HUES64 (cell line): ENCODE data around the gene SRGN.

ENCODE experiments used
- H3K27ac ChIP-seq: 2 replicates; pipeline ENCODE4 v1.7.0; 2013; ENCODE audit warnings: low read depth, low read length, inconsistent platforms
- H3K27me3 ChIP-seq: 2 replicates; pipeline ENCODE4 v1.6.1; 2013; ENCODE audit warnings: mild to moderate bottlenecking, low read length; ENCODE audit not compliant: insufficient read depth
- H3K36me3 ChIP-seq: 2 replicates; pipeline ENCODE4 v1.6.1; 2013; ENCODE audit warnings: mild to moderate bottlenecking, low read length; ENCODE audit not compliant: insufficient read depth
- H3K4me1 ChIP-seq: 2 replicates; pipeline ENCODE4 v1.6.1; 2013; ENCODE audit warnings: mild to moderate bottlenecking, low read length, moderate library complexity; ENCODE audit not compliant: insufficient read depth
- H3K4me3 ChIP-seq: 2 replicates; pipeline ENCODE4 v1.5.1; 2013; ENCODE audit warnings: mild to moderate bottlenecking, low read length, moderate library complexity
- H3K9ac ChIP-seq: 2 replicates; pipeline ENCODE4 v1.6.1; 2013; ENCODE audit warnings: mild to moderate bottlenecking, low read depth, low read length
- H3K9me3 ChIP-seq: 2 replicates; pipeline ENCODE4 v1.6.1; 2013; ENCODE audit warnings: low read depth, low read length; ENCODE audit not compliant: insufficient read depth
- WGBS: fragments of 150-250, 120-280 bp; methylation state at CpG from one replicate; pipeline ENCODE4 v1.1.7; 2013; ENCODE audit warnings: missing lambda C conversion rate; 5-methylcytosine and 5-hydroxymethylcytosine counted together

The SRGN gene

DNA sequence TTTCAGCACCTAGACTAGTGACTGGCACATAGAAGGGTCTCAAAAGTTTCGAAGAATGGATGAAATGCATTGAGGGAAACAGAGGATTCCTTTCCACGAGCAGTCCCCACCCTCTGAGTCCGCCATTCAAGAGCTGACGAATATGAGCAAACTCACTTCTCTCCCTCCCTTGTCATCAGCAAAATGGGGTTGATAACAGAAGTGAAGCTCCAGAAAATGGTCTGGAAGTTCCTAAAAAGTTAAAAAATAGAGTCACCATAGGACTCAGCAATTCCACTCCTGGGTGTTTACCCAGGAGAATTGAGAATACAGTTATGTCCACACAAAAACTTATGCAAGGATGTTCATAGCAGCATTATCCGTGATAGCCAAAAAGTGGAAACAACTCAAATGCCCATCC is 25.0 kb upstream of the SRGN start:
- Histone ChIP-seq H3K27ac (no peak overlapping the region), H3K9ac (no peak overlapping the region), H3K27me3 (no peaks in the 10 kb centered on the region), H3K9me3 (no peaks in the 10 kb centered on the region), H3K36me3 (no peaks in the 10 kb centered on the region), H3K4me3 (no peak overlapping the region), H3K4me1 (no peaks in the 10 kb centered on the region)
- 96% methylated on average over 2 of the region's 5 CpGs for WGBS

DNA sequence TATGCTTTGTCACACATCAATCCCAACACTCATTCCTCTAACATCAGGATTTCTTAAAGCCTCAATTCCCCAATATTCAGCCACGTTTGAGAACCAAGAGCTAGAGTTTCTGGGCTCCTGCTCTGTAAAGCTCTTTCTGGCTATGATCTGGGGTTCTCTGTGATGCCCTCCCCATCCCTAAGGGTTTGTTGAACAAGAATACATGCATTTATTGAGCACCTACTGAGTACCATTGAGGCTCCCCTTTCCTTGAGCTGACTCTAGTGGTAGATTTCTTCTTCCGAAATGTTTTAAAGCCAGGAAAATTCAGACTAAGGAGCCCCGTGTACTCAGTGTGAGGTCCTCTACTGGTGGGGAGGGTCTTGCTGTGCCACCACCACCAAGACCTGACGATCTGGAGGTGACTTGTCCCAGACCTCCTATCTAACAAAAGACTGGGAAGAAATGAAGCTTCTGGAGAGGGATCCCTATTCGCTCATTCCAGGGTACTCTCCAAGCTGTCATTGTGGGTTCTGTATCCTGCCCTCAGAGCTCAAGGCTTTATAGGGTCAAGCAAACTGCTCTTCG is 23.1 kb upstream of the SRGN start:
- H3K4me1 ChIP-seq: 0 out of 2 replicates have a peak, but pooled peaks cover 4% of the 10 kb centered on the region
- no peaks in the 10 kb centered on the region for H3K27me3 ChIP-seq
- 75% methylated on average over 6 of the region's 6 CpGs for WGBS
- H3K27ac ChIP-seq: no peak overlapping the region
- no peaks in the 10 kb centered on the region for H3K36me3 ChIP-seq
- no peak overlapping the region for H3K9ac ChIP-seq
- no peaks in the 10 kb centered on the region for H3K9me3 ChIP-seq
- no peak overlapping the region for H3K4me3 ChIP-seq

DNA sequence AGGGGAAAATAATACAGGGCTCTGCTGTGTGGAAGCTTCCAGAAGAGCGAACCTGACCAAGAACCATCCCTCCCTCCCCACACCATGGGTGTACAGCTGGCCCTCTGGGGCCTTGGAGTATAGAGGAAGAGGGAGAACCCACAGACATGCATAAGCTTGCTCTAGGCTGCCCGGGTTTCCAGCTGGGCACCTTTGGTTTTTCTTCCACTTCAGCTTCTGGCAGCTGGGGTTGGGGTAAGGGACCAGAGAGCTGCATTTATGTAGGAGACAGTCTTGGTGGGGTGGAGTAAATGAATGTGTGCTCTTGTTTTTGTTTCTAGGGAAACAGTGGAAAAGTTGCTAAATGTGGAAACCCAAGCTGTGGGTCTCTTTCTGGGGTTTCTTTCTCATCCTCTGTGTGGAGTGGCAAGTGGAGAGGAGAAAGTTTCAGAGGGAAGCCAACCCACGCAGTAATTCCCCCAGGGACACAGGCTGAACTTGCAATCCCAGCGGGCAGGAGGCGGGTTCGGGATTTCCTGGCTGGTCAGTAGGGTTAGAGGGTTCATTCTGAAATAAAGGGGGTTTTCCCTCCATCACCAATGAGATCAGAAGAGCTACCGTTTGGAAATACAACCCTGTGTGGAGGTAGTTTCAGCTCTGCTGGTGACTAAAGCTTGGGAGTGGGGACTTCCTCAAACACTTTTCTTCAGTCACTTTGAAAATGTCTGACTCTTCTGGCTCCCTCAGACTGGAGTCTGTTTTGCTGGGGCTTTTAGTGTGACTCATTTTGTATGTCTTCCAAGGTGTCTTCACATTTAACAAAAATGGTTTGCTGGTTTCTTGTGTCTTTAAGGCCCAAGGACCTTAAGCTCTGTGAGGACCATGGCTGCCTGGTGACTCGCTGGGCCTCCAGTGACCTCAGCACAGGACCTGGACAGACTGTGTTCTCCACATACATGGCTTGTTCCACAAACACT is 22.2 kb upstream of the SRGN start:
- no peaks in the 10 kb centered on the region for H3K9me3 ChIP-seq
- WGBS: 77% methylated on average over 6 of the region's 8 CpGs
- H3K4me3 ChIP-seq: no peak overlapping the region
- no peak overlapping the region for H3K27ac ChIP-seq
- no peaks in the 10 kb centered on the region for H3K27me3 ChIP-seq
- no peaks in the 10 kb centered on the region for H3K36me3 ChIP-seq
- H3K9ac ChIP-seq: no peak overlapping the region
- 0 out of 2 replicates have a peak, but pooled peaks cover 4% of the 10 kb centered on the region for H3K4me1 ChIP-seq

DNA sequence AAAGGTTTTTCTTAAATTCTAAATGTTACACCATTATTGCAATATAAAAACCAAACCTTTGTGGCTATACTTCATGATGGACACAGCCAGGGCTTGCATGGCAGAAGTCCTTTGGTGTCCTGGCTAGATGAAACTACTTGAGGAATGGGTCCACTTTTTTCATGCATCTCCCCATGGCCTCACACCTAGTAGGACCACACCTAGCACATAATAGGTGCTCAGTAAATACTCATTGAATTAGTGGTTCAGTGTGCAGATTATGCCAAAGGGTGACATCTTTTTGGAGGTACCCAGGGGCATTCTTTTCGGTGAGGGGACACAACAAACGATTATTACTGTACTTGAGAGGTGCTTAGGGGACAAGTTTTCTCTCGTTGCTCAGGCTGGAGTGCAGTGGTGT is 20.7 kb upstream of the SRGN start:
- 97% methylated on average over 3 of the region's 3 CpGs for WGBS
- no peak overlapping the region for H3K4me3 ChIP-seq
- no peaks in the 10 kb centered on the region for H3K27me3 ChIP-seq
- 0 out of 2 replicates have a peak, but pooled peaks cover 4% of the 10 kb centered on the region for H3K4me1 ChIP-seq
- no peaks in the 10 kb centered on the region for H3K9me3 ChIP-seq
- H3K27ac ChIP-seq: no peak overlapping the region
- H3K9ac ChIP-seq: no peak overlapping the region
- no peaks in the 10 kb centered on the region for H3K36me3 ChIP-seq

DNA sequence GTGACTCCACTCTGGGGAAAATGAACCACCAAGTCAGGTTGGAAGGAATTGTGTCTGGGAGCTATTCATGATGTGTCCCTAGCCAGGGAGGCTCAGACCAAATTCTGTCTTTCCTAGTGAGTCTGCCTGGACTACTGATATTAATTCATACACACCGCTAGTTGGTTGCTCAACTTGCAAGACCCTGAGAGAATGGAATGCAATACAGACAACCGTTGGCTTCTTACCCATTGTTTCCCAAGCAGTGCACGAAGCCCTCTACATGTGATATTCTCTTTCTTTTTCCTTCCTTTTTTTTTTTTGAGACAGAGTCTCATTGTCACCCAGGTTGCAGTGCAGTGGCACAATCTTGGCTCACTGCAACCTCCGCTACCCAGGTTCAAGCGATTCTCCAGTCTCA is 19.4 kb upstream of the SRGN start:
- Histone ChIP-seq H3K4me3 (no peak overlapping the region), H3K27ac (no peak overlapping the region), H3K9ac (no peak overlapping the region), H3K4me1 (0 out of 2 replicates have a peak, but pooled peaks cover 4% of the 10 kb centered on the region), H3K9me3 (no peaks in the 10 kb centered on the region), H3K36me3 (no peaks in the 10 kb centered on the region), H3K27me3 (no peaks in the 10 kb centered on the region)
- WGBS: 96% methylated on average over 5 of the region's 5 CpGs

DNA sequence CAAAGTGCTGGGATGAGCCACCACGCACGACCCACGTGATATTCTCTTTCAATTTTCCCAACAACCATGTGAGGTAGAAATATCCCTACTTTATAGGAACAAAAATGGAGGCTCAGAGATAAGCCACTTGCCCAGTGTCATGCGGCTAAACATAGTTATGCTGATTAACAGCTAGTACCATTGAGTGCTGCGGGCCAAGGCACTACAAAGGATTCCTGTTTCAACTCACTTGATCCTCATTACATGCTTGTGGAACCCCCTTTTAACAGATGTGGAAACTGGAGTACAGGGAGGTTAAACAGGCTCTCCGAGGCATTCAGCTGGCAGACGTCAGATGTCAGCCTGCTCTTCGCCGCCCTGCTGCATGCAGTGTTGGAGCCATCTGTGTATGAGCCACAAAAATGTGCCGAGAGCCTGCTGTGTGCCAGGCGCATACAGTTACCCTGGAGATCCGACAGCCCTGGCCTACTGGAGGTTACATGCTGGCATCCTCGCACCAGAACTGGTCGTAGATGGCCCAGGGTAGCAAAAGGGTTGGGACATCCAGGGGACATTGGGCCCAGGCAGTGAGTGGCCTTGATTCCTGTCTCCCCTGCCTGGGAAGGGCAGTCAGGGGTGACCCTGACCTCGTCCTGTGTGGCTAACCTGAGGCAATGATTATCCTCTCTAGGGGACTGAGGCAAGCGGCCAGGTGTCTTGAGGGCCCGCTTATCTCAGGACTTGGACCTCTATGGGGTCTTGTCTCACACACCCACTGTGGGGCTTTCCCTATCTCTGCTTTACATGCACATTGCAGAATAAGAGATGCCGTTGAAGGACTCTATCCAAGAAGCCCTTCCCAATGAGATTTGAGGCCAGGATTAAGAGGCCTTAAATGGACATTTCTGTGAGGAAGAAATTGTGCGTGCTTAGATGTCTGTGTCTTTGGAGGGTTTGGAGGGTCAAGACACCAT is 18.5 kb upstream of the SRGN start:
- Histone ChIP-seq H3K27me3 (no peaks in the 10 kb centered on the region), H3K9me3 (no peaks in the 10 kb centered on the region), H3K9ac (no peak overlapping the region), H3K36me3 (no peaks in the 10 kb centered on the region), H3K27ac (no peak overlapping the region), H3K4me3 (no peak overlapping the region), H3K4me1 (0 out of 2 replicates have a peak, but pooled peaks cover 4% of the 10 kb centered on the region)
- WGBS: 84% methylated on average over 19 of the region's 19 CpGs

DNA sequence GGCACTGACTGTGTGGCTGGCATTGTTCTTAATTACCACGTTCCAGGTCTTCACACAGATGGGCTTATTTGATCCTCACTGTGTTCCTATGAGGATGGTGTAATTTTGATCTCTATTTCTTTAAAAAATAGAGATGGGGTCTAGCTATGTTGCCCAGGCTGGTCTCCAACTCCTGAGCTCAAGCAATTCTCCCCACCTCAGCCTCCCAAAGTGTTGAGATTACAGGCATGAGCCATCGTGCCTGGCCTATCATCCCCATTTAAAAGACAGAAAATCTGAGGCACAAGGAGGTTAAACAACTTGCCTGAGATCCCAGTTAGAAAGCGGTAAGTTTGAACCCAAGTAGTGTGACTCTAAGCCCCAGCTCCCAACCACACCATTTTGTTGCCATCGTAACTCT is 17.0 kb upstream of the SRGN start:
- H3K4me1 ChIP-seq: 0 out of 2 replicates have a peak, but pooled peaks cover 4% of the 10 kb centered on the region
- WGBS: 94% methylated on average over 3 of the region's 4 CpGs
- no peaks in the 10 kb centered on the region for H3K9me3 ChIP-seq
- no peak overlapping the region for H3K27ac ChIP-seq
- H3K36me3 ChIP-seq: no peaks in the 10 kb centered on the region
- no peak overlapping the region for H3K9ac ChIP-seq
- H3K4me3 ChIP-seq: no peak overlapping the region
- H3K27me3 ChIP-seq: no peaks in the 10 kb centered on the region

DNA sequence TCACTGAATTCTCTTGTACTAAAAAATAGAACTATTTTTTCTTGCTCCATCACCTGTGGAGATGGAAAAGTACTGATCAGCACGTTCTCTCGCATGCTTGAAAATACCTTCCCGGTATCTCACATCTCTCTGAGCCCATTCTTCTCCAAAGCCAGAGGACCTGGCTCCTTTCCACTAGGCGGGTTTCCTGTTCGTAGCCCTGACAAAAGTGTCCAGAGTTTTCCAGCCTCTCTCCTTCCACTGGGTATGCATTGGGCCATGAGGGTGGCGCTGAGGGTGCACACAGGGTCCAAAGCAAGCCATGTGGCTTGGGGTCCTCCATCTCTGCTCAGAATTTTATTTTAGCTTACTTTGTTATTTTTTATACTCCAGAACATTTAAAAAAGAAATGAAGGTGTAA is 16.3 kb upstream of the SRGN start:
- 0 out of 2 replicates have a peak, but pooled peaks cover 4% of the 10 kb centered on the region for H3K4me1 ChIP-seq
- no peak overlapping the region for H3K27ac ChIP-seq
- H3K27me3 ChIP-seq: no peaks in the 10 kb centered on the region
- no peak overlapping the region for H3K4me3 ChIP-seq
- no peaks in the 10 kb centered on the region for H3K9me3 ChIP-seq
- no peak overlapping the region for H3K9ac ChIP-seq
- WGBS: 91% methylated on average over 6 of the region's 6 CpGs
- no peaks in the 10 kb centered on the region for H3K36me3 ChIP-seq

DNA sequence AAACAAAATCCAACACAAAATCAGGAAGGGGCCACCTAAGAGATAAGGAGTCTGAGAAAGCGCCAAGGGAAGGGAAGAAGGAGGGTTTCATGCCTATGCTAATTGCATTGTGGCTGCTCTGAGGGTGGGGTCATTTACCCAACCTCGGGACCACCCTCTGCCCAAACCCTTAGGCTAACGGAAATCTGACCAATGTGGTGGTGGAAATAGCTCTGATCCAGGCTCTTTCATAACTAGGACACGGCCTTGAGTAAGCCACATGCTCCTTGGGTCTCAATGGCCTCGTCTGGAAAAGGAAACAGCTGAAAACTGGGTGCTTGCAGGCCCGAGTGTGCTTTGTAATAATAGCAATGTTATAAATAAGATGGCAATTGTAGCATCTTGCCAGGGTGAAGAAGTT is 14.9 kb upstream of the SRGN start:
- WGBS: 68% methylated on average over 6 of the region's 6 CpGs
- no peaks in the 10 kb centered on the region for H3K27me3 ChIP-seq
- H3K4me1 ChIP-seq: 0 out of 2 replicates have a peak, but pooled peaks cover 4% of the 10 kb centered on the region
- no peak overlapping the region for H3K4me3 ChIP-seq
- no peak overlapping the region for H3K27ac ChIP-seq
- H3K9ac ChIP-seq: no peak overlapping the region
- no peaks in the 10 kb centered on the region for H3K36me3 ChIP-seq
- H3K9me3 ChIP-seq: no peaks in the 10 kb centered on the region

DNA sequence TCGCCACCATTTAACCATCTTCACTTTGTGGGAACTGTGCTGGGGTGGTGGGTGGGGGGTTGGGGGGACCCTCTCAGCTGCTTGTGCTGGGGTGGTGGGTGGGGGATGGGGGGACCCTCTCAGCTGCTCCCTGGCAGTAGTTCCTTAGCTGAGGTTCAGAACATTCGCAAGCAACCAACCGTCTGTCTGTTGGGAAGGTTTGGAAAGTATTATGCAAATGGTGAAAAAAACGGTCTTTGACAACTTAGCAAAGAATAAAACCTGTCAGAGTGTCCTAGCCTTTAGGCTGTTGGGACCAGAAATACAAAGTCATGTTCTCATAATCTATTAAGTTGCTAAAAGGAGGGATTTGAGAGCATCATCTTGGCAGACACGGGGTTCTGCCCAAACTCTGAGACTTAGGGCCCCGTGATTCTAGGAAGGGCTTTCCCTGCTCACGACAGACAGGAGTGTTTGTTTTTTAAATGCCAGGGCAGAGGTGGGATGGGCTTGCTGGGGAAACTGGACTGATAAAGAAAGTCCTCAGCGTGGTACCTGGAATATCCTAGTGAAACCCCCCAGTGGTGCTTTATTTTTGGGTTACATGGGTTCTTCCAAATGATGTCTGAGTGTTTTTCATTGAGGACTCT is 14.1 kb upstream of the SRGN start:
- Histone ChIP-seq H3K36me3 (no peaks in the 10 kb centered on the region), H3K27me3 (no peaks in the 10 kb centered on the region), H3K27ac (no peak overlapping the region), H3K4me3 (no peak overlapping the region), H3K9me3 (no peaks in the 10 kb centered on the region), H3K4me1 (0 out of 2 replicates have a peak, but pooled peaks cover 4% of the 10 kb centered on the region), H3K9ac (no peak overlapping the region)
- 84% methylated on average over 7 of the region's 8 CpGs for WGBS
